IMR-90 (cell line): ENCODE results near the gene PCARE.

Experiments
- BHLHE40 ChIP-seq: fragments of 150-350 bp; IDR thresholded peaks from 2 replicates; pipeline ENCODE4 v1.6.1; 2016; ENCODE audit warnings: mild to moderate bottlenecking, low read depth, low read length
- CHD1 ChIP-seq: IDR thresholded peaks from 2 replicates; pipeline ENCODE4 v1.6.1; 2012; ENCODE audit warnings: low read depth, low read length, improper control_type of control experiment
- CTCF ChIP-seq: conservative IDR thresholded peaks from 2 replicates; pipeline ENCODE4 v1.5.1; 2012; ENCODE audit warnings: mild to moderate bottlenecking, low read depth, low read length, improper control_type of control experiment
- MAZ ChIP-seq: IDR thresholded peaks from 2 replicates; pipeline ENCODE4 v1.6.1; 2012; ENCODE audit warnings: low read depth, mild to moderate bottlenecking, low read length, improper control_type of control experiment, moderate library complexity, borderline replicate concordance
- MXI1 ChIP-seq: IDR thresholded peaks from 2 replicates; pipeline ENCODE4 v1.6.1; 2012; ENCODE audit warnings: low read depth, mild to moderate bottlenecking, low read length, moderate library complexity, borderline replicate concordance
- POLR2A ChIP-seq: IDR thresholded peaks from 2 replicates; pipeline ENCODE4 v1.6.1; 2012; ENCODE audit warnings: mild to moderate bottlenecking, low read depth, low read length
- RAD21 ChIP-seq: IDR thresholded peaks from 2 replicates; pipeline ENCODE4 v1.6.1; 2012; ENCODE audit warnings: low read length, improper control_type of control experiment
- RCOR1 ChIP-seq: IDR thresholded peaks from 2 replicates; pipeline ENCODE4 v1.6.1; 2012; ENCODE audit warnings: mild to moderate bottlenecking, low read length, improper control_type of control experiment; ENCODE audit not compliant: insufficient replicate concordance
- RFX5 ChIP-seq: IDR thresholded peaks from 2 replicates; pipeline ENCODE4 v1.8.0; 2012; ENCODE audit warnings: low read depth, mild to moderate bottlenecking, low read length, moderate library complexity
- SMC3 ChIP-seq: fragments of 150-350 bp; IDR thresholded peaks from 2 replicates; pipeline ENCODE4 v1.6.1; 2016; ENCODE audit warnings: low read depth, mild to moderate bottlenecking, antibody characterized with exemption, low read length, moderate library complexity
- USF2 ChIP-seq: fragments of 150-350 bp; IDR thresholded peaks from 2 replicates; pipeline ENCODE4 v1.6.1; 2017; ENCODE audit warnings: mild to moderate bottlenecking, antibody characterized with exemption, low read length, low read depth

- TF ChIP-seq CTCF (no peak), MAZ (no peak), CHD1 (no peak), RCOR1 (no peak), SMC3 (no peak), POLR2A (no peak), RFX5 (no peak), BHLHE40 (no peak), USF2 (no peak), RAD21 (no peak), MXI1 (no peak)
These were observed 390 bp downstream of the PCARE start for GRCh38 chr2:29073933-29074332.
